Stimulated activated CD4-positive, alpha-beta T cell treated with anti-CD3 and anti-CD28 coated beads, TNF-alpha, amount 100 ng/mL, for 48 hours (primary cell): ENCODE results near the gene RPP40.
"Not testable (repeated sequence)": the region's sequence is repeated elsewhere in the genome, so short reads cannot be mapped to it uniquely, and the experiment has no call there.

Experiments used
- DNase-seq, 3 donors: peaks; one replicate each; pipeline ENCODE4 v3.0.0-alpha.2; 2020; ENCODE audit warnings: low read depth in 3 of 3

Gene RPP40

GRCh38 chr6:5020142-5020541 is 16.3 kb upstream of the RPP40 start:
- DNase-seq: no peak

- DNase-seq: no peak
Measured at GRCh38 chr6:5014072-5014561, 10.3 kb upstream of the RPP40 start.

GRCh38 chr6:5012519-5012918 is 8.7 kb upstream of the RPP40 start:
- no peak for DNase-seq

GRCh38 chr6:5011346-5011745 is 7.5 kb upstream of the RPP40 start:
- no peak for DNase-seq

GRCh38 chr6:5007531-5007930 is 3.7 kb upstream of the RPP40 start:
- no peak for DNase-seq

- DNase-seq: no peak
Measured at GRCh38 chr6:5006222-5006621, 2.4 kb upstream of the RPP40 start.

- not testable (repeated sequence) for DNase-seq
Measured at GRCh38 chr6:5005038-5005433, 1.2 kb upstream of the RPP40 start.

GRCh38 chr6:5004373-5005037 is 668 bp upstream of the RPP40 start:
- no peak for DNase-seq

GRCh38 chr6:4999586-4999985 is 4.3 kb downstream of the RPP40 start:
- DNase-seq: no peak

GRCh38 chr6:4997862-4998261 is 6.0 kb downstream of the RPP40 start:
- no peak for DNase-seq

GRCh38 chr6:4994741-4995140 is 9.1 kb downstream of the RPP40 start:
- no peak for DNase-seq

- no peak for DNase-seq
Measured at GRCh38 chr6:4987432-4987831, 16.4 kb downstream of the RPP40 start.

GRCh38 chr6:4986999-4987398 is 16.8 kb downstream of the RPP40 start:
- no peak for DNase-seq

- no peak for DNase-seq
Measured at GRCh38 chr6:4983322-4983721, 20.5 kb downstream of the RPP40 start.

- DNase-seq: no peak
Measured at GRCh38 chr6:4981761-4982160, 22.1 kb downstream of the RPP40 start.

- DNase-seq: no peak
Measured at GRCh38 chr6:4979426-4979825, 24.4 kb downstream of the RPP40 start.

GRCh38 chr6:4977468-4977867 is 26.4 kb downstream of the RPP40 start:
- no peak for DNase-seq

GRCh38 chr6:4975506-4975905 is 28.3 kb downstream of the RPP40 start:
- DNase-seq: no peak

GRCh38 chr6:4974962-4975361 is 28.9 kb downstream of the RPP40 start:
- DNase-seq: no peak

- no peak for DNase-seq
Measured at GRCh38 chr6:4973982-4974745, 29.7 kb downstream of the RPP40 start.

- no peak for DNase-seq
Measured at GRCh38 chr6:4973415-4973814, 30.4 kb downstream of the RPP40 start.

- no peak for DNase-seq
Measured at GRCh38 chr6:4972438-4972837, 31.4 kb downstream of the RPP40 start.

- no peak for DNase-seq
Measured at GRCh38 chr6:4971851-4972250, 32.0 kb downstream of the RPP40 start.
